K562 (cell line): Measurements from ENCODE around the gene RFESD. TPM values are rescaled to one million over a fixed set of nuclear protein-coding genes. Genes with fewer than 3 reads are reported as not detected.

Experiments used
- CHD7 ChIP-seq: fragments of 200-600 bp; sonication (generic); IDR thresholded peaks from one replicate; pipeline ENCODE4 v1.6.1; 2012; ENCODE audit warnings: mild to moderate bottlenecking, low read depth, low read length, inconsistent platforms
- COPS2 ChIP-seq: fragments of 450-650 bp; conservative IDR thresholded peaks from 2 replicates; pipeline ENCODE4 v1.6.1; 2016; ENCODE audit warnings: mild to moderate bottlenecking, moderate library complexity
- CREB3 ChIP-seq: fragments of 450-650 bp; conservative IDR thresholded peaks from 2 replicates; pipeline ENCODE4 v1.6.1; 2016; ENCODE audit warnings: missing genetic modification characterization, low read depth, mild to moderate bottlenecking, missing compliant biosample characterization, moderate library complexity
- DDX20 ChIP-seq: fragments of 450-650 bp; IDR thresholded peaks from 2 replicates; pipeline ENCODE4 v1.6.1; 2016; ENCODE audit warnings: missing genetic modification characterization, low read depth, mild to moderate bottlenecking, missing compliant biosample characterization, moderate library complexity
- HNRNPL ChIP-seq: fragments of 200-400 bp; formaldehyde crosslinking; IDR thresholded peaks from 2 replicates; pipeline ENCODE4 v1.6.1; 2017; ENCODE audit warnings: low read depth, mild to moderate bottlenecking, low read length
- MEF2A ChIP-seq: IDR thresholded peaks from 2 replicates; pipeline ENCODE4 v1.6.1; 2011; ENCODE audit warnings: low read depth, mild to moderate bottlenecking, low read length, moderate library complexity; ENCODE audit not compliant: control insufficient read depth
- RAD51 ChIP-seq: fragments of 450-650 bp; IDR thresholded peaks from 2 replicates; pipeline ENCODE4 v1.7.1; 2016; ENCODE audit warnings: low read depth, mild to moderate bottlenecking, borderline replicate concordance
- TCFL5 ChIP-seq: fragments of 250-450 bp; sonication (Bioruptor Pico); conservative IDR thresholded peaks from 2 replicates; pipeline ENCODE4 v1.6.1; 2021; ENCODE audit warnings: mild to moderate bottlenecking, moderate library complexity, matching md5 sums
- TOE1 ChIP-seq, 2 experiments: fragments of 450-650 bp in 1 of 2; sonication (generic) in 1 of 2; formaldehyde crosslinking in 1 of 2; IDR thresholded peaks; 2 replicates each; pipeline versions ENCODE4 v1.7.1 to v1.8.0; 2016 to 2022; ENCODE audit warnings: borderline replicate concordance in 2 of 2, mild to moderate bottlenecking in 2 of 2, antibody characterized with exemption in 1 of 2, inconsistent platforms in 1 of 2, low read depth in 1 of 2, missing genetic modification reagents in 1 of 2, moderate library complexity in 1 of 2
- ZBED1 ChIP-seq: IDR thresholded peaks from 2 replicates; pipeline ENCODE4 v1.6.1; 2014
- ZNF184 ChIP-seq: sonication (generic); formaldehyde crosslinking; IDR thresholded peaks from 2 replicates; pipeline ENCODE4 v1.5.0; 2020; ENCODE audit warnings: missing genetic modification reagents
- ZNF561 ChIP-seq: fragments of 450-650 bp; formaldehyde crosslinking; conservative IDR thresholded peaks from 2 replicates; pipeline ENCODE4 v1.4.0; 2020; ENCODE audit warnings: mild to moderate bottlenecking, moderate library complexity
- ZNF778 ChIP-seq: fragments of 450-650 bp; formaldehyde crosslinking; IDR thresholded peaks from 2 replicates; pipeline ENCODE4 v1.4.0; 2020; ENCODE audit warnings: mild to moderate bottlenecking, moderate library complexity
- polyA plus RNA-seq, 8 experiments: library from polyadenylated mRNA; depleted of rRNA in 4 of 8; stranded (reverse) in 5 of 8; unstranded in 3 of 8; fragments of >200 nt; fragmentation: Nextera tagmentation in 2 of 8; fragmentation: Illumina TruSeq in 1 of 8; extraction: Ambion mirVana in 2 of 8; extraction: Trizol in 1 of 8; gene quantifications; 2 replicates each; pipeline versions ENCODE4 v1.2.1 to v1.2.3, GENCODE V29; 2011 to 2014; ENCODE audit warnings: inconsistent platforms in 1 of 8, missing spikeins in 1 of 8
- total RNA-seq, 7 experiments: library from RNA; depleted of rRNA in 6 of 7; stranded (reverse); fragments of >200 nt in 6 of 7; fragmentation: Illumina TruSeq in 2 of 7; extraction: Trizol in 2 of 7; gene quantifications; 2 replicates each; pipeline versions ENCODE4 v1.2.1 to v1.2.3, GENCODE V29; 2011 to 2021; ENCODE audit warnings: low replicate concordance in 1 of 7
- TF ChIP-seq, protein P1 (sequence below): sonication (generic); formaldehyde crosslinking; IDR thresholded peaks from 2 replicates; pipeline ENCODE4 v1.9.0; 2022; ENCODE audit warnings: mild to moderate bottlenecking, missing genetic modification reagents

RFESD gene
- total and polyA plus RNA-seq, 9 of the 15 experiments (the other 6 are each of a cell fraction or from before 2014, with no cell fraction given), result 62.3 to 600 (median 140) TPM

DNA sequence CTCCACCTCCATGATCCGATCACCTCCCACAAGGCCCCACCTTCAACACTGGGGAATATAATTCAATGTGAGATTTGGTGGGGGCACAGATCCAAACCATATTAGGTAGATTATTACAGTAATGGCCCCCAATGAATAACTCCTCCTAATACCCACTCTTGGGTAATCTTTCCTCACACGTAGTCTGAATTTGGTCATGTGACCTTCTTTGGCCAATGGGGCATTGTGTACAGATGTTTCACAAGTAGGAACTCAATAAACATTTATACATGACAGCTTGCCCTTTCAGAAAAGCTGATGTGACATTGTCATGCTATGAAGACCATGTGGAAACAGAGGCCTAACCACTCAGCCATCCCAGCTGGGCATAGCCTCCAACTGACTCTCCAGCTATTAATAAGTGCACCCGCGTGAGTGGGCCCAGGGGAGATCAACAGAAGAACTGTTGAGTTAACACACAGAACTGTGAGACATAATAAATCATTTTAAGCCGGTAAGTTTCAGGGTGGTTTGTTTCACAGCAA lies 16.1 kb upstream of the RFESD start (continued):
- TF ChIP-seq CHD7, result no peak
- no peak for TF ChIP-seq ZNF778 (CRISPR knock-in tag)
- peak; percentile 70; the same call in 1 of the 2 replicates for TF ChIP-seq RAD51
- no peak for TF ChIP-seq ZBED1
- TF ChIP-seq COPS2, result no peak
- 0 out of 2 replicates have a peak, but pooled peaks have one; percentile 59 for TF ChIP-seq TOE1 (IDR thresholded peaks at IDR 0.05; ENCODE audit: borderline replicate concordance)
- no peak for TF ChIP-seq TOE1 (CRISPR knock-in tag; IDR thresholded peaks at IDR 0.05; ENCODE audit: borderline replicate concordance, low read depth)
- no peak for TF ChIP-seq HNRNPL
- TF ChIP-seq TCFL5, result no peak
- no peak for TF ChIP-seq CREB3 (tag)
- no peak for TF ChIP-seq ZNF184
- no peak for TF ChIP-seq DDX20 (tag)
- no peak for TF ChIP-seq MEF2A
- TF ChIP-seq, protein P1, sequence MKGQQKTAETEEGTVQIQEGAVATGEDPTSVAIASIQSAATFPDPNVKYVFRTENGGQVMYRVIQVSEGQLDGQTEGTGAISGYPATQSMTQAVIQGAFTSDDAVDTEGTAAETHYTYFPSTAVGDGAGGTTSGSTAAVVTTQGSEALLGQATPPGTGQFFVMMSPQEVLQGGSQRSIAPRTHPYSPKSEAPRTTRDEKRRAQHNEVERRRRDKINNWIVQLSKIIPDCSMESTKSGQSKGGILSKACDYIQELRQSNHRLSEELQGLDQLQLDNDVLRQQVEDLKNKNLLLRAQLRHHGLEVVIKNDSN (CRISPR knock-in tag), result peak; percentile 25; the same call in 1 of the 2 replicates
- no peak for TF ChIP-seq ZNF561 (CRISPR knock-in tag)
